HepG2 (cell line): ENCODE data around the gene APRT. TPM values are rescaled to one million over a fixed set of nuclear protein-coding genes. Genes with fewer than 3 reads are reported as not detected.

Experiments used
- ATAC-seq: fragments of 200-7000 bp; cut with Tn5 transposase; 3 replicates; pipeline ENCODE4 v1.9.1; 2020; ENCODE audit warnings: mild to moderate bottlenecking, moderate library complexity
- BruUV-seq: library from RNA; stranded (reverse); fragments of 400-500 nt; replicated peaks from 2 replicates; lab custom pipeline; 2021; lab: Mats Ljungman, UMichigan
- CTCF ChIA-PET: fragments of 300-600 bp; formaldehyde crosslinking; extraction: SDS; loops from one replicate; lab custom pipeline; 2021; ENCODE audit warnings: low total read pairs, inconsistent platforms, low intra/inter-chr PET ratio; lab: Yijun Ruan, JAX
- POLR2A ChIA-PET: fragments of 350-600 bp; sonication (Branson Sonifier 250); formaldehyde crosslinking; loops from one replicate; lab custom pipeline; 2020; ENCODE audit warnings: antibody characterized with exemption, inconsistent platforms; lab: Yijun Ruan, JAX
- DNase-seq: peaks from one replicate; pipeline ENCODE4 v3.0.0-alpha.2; 2015; ENCODE audit warnings: low spot score
- FAIRE-seq: peaks from 3 replicates; lab custom pipeline; 2011; peaks lifted over from hg19 to GRCh38; lab: Jason Lieb, UNC
- H2AFZ ChIP-seq: one replicate; pipeline ENCODE4 v1.6.1; 2011; ENCODE audit warnings: low read length, inconsistent platforms
- H3K27ac ChIP-seq: fragments of 300-600 bp; 3 replicates; pipeline ENCODE4 v1.8.0; 2011; ENCODE audit warnings: mixed run types, mild to moderate bottlenecking, mixed read lengths, low read length, inconsistent platforms; ENCODE audit not compliant: insufficient read depth; ENCODE audit errors: extremely low read length
- H3K27me3 ChIP-seq, 2 experiments: fragments of 200-600 bp in 1 of 2; 2 replicates in 1 of 2; 3 replicates in 1 of 2; pipeline versions ENCODE4 v1.6.0 to v1.8.0; 2011; ENCODE audit warnings: low read length in 2 of 2, mild to moderate bottlenecking in 2 of 2, moderate library complexity in 2 of 2, inconsistent platforms in 1 of 2; ENCODE audit not compliant: insufficient read depth in 2 of 2, control insufficient read depth in 1 of 2
- H3K36me3 ChIP-seq, 2 experiments: fragments of 200-600 bp in 1 of 2; replicated peaks in 1 of 2; 2 replicates in 1 of 2; 3 replicates in 1 of 2; pipeline versions ENCODE4 v1.5.1 to v1.8.0; 2011; ENCODE audit warnings: low read length in 2 of 2, inconsistent platforms in 1 of 2; ENCODE audit not compliant: insufficient read depth in 2 of 2, control insufficient read depth in 1 of 2
- H3K4me1 ChIP-seq: 2 replicates; pipeline ENCODE4 v1.5.1; 2012; ENCODE audit warnings: low read length, inconsistent platforms; ENCODE audit not compliant: insufficient read depth
- H3K4me2 ChIP-seq: 2 replicates; pipeline ENCODE4 v1.6.0; 2011; ENCODE audit warnings: low read depth, low read length, inconsistent platforms
- H3K4me3 ChIP-seq, 3 experiments: fragments of 200-600 bp in 1 of 3; sonication (generic), shearing (Covaris generic) in 1 of 3; replicated peaks in 1 of 3; 2 replicates each; pipeline ENCODE4 v1.5.1; 2011 to 2016; ENCODE audit warnings: low read length in 3 of 3, inconsistent platforms in 2 of 3, low read depth in 2 of 3, mild to moderate bottlenecking in 2 of 3, control low read depth in 1 of 3, mixed read lengths in 1 of 3; ENCODE audit not compliant: insufficient read depth in 1 of 3
- H3K79me2 ChIP-seq: one replicate; pipeline ENCODE4 v1.6.1; 2011; ENCODE audit warnings: low read length, inconsistent platforms; ENCODE audit not compliant: insufficient read depth
- H3K9ac ChIP-seq: 2 replicates; pipeline ENCODE4 v1.6.0; 2011; ENCODE audit warnings: mild to moderate bottlenecking, low read depth, low read length, inconsistent platforms; ENCODE audit not compliant: insufficient read depth
- H3K9me3 ChIP-seq: 2 replicates; pipeline ENCODE4 v1.5.1; 2012; ENCODE audit warnings: mild to moderate bottlenecking, low read length
- H4K20me1 ChIP-seq: 2 replicates; pipeline ENCODE4 v1.6.0; 2011; ENCODE audit warnings: inconsistent platforms, mild to moderate bottlenecking, low read length, moderate library complexity; ENCODE audit not compliant: insufficient read depth
- AGO1 ChIP-seq: fragments of 200-400 bp; formaldehyde crosslinking; IDR thresholded peaks from 2 replicates; pipeline ENCODE4 v1.6.1; 2017; ENCODE audit warnings: mild to moderate bottlenecking, low read depth, low read length, moderate library complexity; ENCODE audit not compliant: poor library complexity, severe bottlenecking
- AGO2 ChIP-seq: fragments of 200-400 bp; formaldehyde crosslinking; optimal IDR thresholded peaks from 2 replicates; pipeline ENCODE3; 2017; ENCODE audit warnings: mild to moderate bottlenecking, low read depth, low read length, moderate library complexity
- CREB1 ChIP-seq, 2 experiments: fragments of 450-650 bp in 1 of 2; IDR thresholded peaks; 2 replicates each; pipeline ENCODE4 v1.6.1; 2016 to 2017; ENCODE audit warnings: control low read depth in 1 of 2, mild to moderate bottlenecking in 1 of 2, missing compliant biosample characterization in 1 of 2, missing genetic modification characterization in 1 of 2
- FOSL2 ChIP-seq: sonication (generic); formaldehyde crosslinking; IDR thresholded peaks from 2 replicates; pipeline ENCODE4 v1.4.0; 2020; ENCODE audit warnings: missing genetic modification reagents
- FOXK1 ChIP-seq: sonication (generic); formaldehyde crosslinking; IDR thresholded peaks from 2 replicates; pipeline ENCODE4 v1.4.0; 2020; ENCODE audit warnings: low read depth, missing genetic modification reagents, borderline replicate concordance
- HNRNPLL ChIP-seq: fragments of 200-400 bp; formaldehyde crosslinking; IDR thresholded peaks from 2 replicates; pipeline ENCODE4 v1.6.1; 2017; ENCODE audit warnings: mild to moderate bottlenecking, low read depth, low read length; ENCODE audit not compliant: poor library complexity, severe bottlenecking
- RAD21 ChIP-seq: fragments of 450-650 bp; formaldehyde crosslinking; IDR thresholded peaks from 2 replicates; pipeline ENCODE4 v1.5.0; 2020; ENCODE audit warnings: mild to moderate bottlenecking
- STAG1 ChIP-seq: sonication (generic); formaldehyde crosslinking; IDR thresholded peaks from 2 replicates; pipeline ENCODE4 v1.4.0; 2020; ENCODE audit warnings: missing genetic modification reagents
- XBP1 ChIP-seq: sonication (generic); formaldehyde crosslinking; IDR thresholded peaks from 2 replicates; pipeline ENCODE4 v1.5.0; 2020; ENCODE audit warnings: missing genetic modification reagents
- ZNF136 ChIP-seq: sonication (generic); formaldehyde crosslinking; IDR thresholded peaks from 2 replicates; pipeline ENCODE4 v1.8.1; 2022; ENCODE audit warnings: low read depth, mild to moderate bottlenecking, moderate library complexity, missing genetic modification reagents
- ZNF263 ChIP-seq: sonication (generic); formaldehyde crosslinking; IDR thresholded peaks from 2 replicates; pipeline ENCODE4 v1.4.0; 2020; ENCODE audit warnings: missing genetic modification reagents
- ZNF660 ChIP-seq: sonication (generic); formaldehyde crosslinking; IDR thresholded peaks from 2 replicates; pipeline ENCODE4 v1.5.1; 2020; ENCODE audit warnings: mild to moderate bottlenecking, low read depth, missing genetic modification reagents, borderline replicate concordance
- ZNF891 ChIP-seq: sonication (generic); formaldehyde crosslinking; IDR thresholded peaks from 2 replicates; pipeline ENCODE4 v1.5.0; 2020; ENCODE audit warnings: mild to moderate bottlenecking, missing genetic modification reagents
- WGBS: methylation state at CpG from one replicate; pipeline ENCODE4 v1.1.6; 2017; ENCODE audit warnings: low lambda C conversion rate; 5-methylcytosine and 5-hydroxymethylcytosine counted together
- in situ Hi-C: cut with HindIII; loops from 2 replicates; pipeline ENCODE4 v1.10.0; 2017; ENCODE audit warnings: low pct_unique_long_range_greater_than_20kb; ENCODE audit not compliant: extremely low pct_ligation_motif_present
- intact Hi-C: fragments of 100-400 bp; cut with micrococcal nuclease; formaldehyde crosslinking; loops from one replicate; pipeline ENCODE4 v1.10.0; 2022; ENCODE audit not compliant: unreplicated experiment
- polyA plus RNA-seq, 8 experiments: library from polyadenylated mRNA; depleted of rRNA in 3 of 8; stranded (reverse) in 7 of 8; unstranded in 1 of 8; fragments of >200 nt; fragmentation: Illumina TruSeq in 4 of 8; extraction: Trizol in 4 of 8; gene quantifications; 2 replicates each; pipeline versions ENCODE4 v1.2.1 to v1.2.3, GENCODE V29; 2011 to 2016; ENCODE audit warnings: low read depth in 4 of 8, missing spikeins in 1 of 8, mixed read lengths in 1 of 8; ENCODE audit not compliant: insufficient read depth in 1 of 8
- total RNA-seq, 5 experiments: library from RNA; depleted of rRNA; stranded (reverse); fragments of >200 nt; fragmentation: Illumina TruSeq; extraction: Trizol; gene quantifications; 2 replicates each; pipeline ENCODE4 v1.2.3, GENCODE V29; 2016; ENCODE audit warnings: low read depth in 1 of 5

APRT gene
- total and polyA plus RNA-seq, 2 of the 13 experiments (the other 11 are each of a cell fraction or from before 2014, with no cell fraction given), result 155 to 242 TPM

- H3K79me2 ChIP-seq, result no peaks in the 10 kb centered on the region
- in situ Hi-C loops (no loop called here), intact Hi-C loops (no loop called here)
- no peak for ATAC-seq
- no peaks in the 10 kb centered on the region for H3K27me3 ChIP-seq
- BruUV-seq, result no TSS peak
- TF ChIP-seq ZNF891 (CRISPR knock-in tag) (no peak), ZNF660 (CRISPR knock-in tag) (no peak)
- DNase-seq, result no peak
- H3K9me3 ChIP-seq, result no peaks in the 10 kb centered on the region
- 0 out of 2 replicates have a peak, but pooled peaks cover 7% of the 10 kb centered on the region for H3K4me1 ChIP-seq
- H3K4me2 ChIP-seq, result no peak overlapping the region
- no peaks in the 10 kb centered on the region for H3K36me3 ChIP-seq
- no peak overlapping the region for H3K4me3 ChIP-seq
- no peak overlapping the region for H3K9ac ChIP-seq
- no peaks in the 10 kb centered on the region for H4K20me1 ChIP-seq
- CTCF ChIA-PET, result no interaction called here
- H3K27ac ChIP-seq, result no peak overlapping the region
- WGBS, result 85% methylated on average over 13 of the region's 13 CpGs
- no peak overlapping the region for H2AFZ ChIP-seq
- no peak for FAIRE-seq
- POLR2A ChIA-PET, result no interaction called here
Observed at GRCh38 chr16:88833086-88833485, 21.4 kb upstream of the APRT start.

DNA sequence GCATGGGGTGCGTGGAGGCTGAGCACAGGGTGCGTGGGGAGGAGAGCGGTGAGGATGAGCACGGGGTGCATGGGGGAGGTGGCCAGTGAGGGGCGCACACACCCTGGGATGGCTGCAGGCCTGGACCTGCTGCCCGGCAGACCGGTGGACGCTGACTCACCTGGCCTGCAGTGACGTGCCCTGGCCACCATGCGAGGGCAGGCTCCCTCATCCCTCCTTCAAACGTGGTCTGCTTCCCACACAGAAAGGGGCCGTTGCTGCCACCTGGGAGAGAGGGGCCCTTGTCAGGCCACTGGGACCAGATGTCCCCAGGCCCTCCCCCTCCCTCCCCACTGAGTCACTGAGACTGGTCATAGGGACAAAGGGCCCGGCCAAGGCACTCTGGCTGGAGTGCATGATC is 20.1 kb upstream of the APRT start:
- H4K20me1 ChIP-seq, result no peaks in the 10 kb centered on the region
- POLR2A ChIA-PET, result no interaction called here
- CTCF ChIA-PET, result no interaction called here
- ATAC-seq, result peak; percentile 79
- FAIRE-seq, result no peak
- in situ Hi-C loops (no loop called here), intact Hi-C loops (no loop called here)
- H3K4me2 ChIP-seq, result no peak overlapping the region
- peak; percentile 23 for DNase-seq
- 0 out of 2 replicates have a peak, but pooled peaks cover 7% of the 10 kb centered on the region for H3K4me1 ChIP-seq
- H3K9me3 ChIP-seq, result no peaks in the 10 kb centered on the region
- no peaks in the 10 kb centered on the region for H3K27me3 ChIP-seq
- no peak overlapping the region for H3K27ac ChIP-seq
- TF ChIP-seq AGO1 (peak; percentile 45), RAD21 (CRISPR knock-in tag) (peak; percentile 17; the same call in 1 of the 2 replicates), AGO2 (peak; percentile 48), ZNF136 (CRISPR knock-in tag) (no peak), FOSL2 (CRISPR knock-in tag) (peak; percentile 50), XBP1 (CRISPR knock-in tag) (no peak), ZNF263 (CRISPR knock-in tag) (peak; percentile 71), CREB1 (IDR thresholded peaks at IDR 0.05) (0 out of 2 replicates have a peak, but pooled peaks have one; percentile 12), CREB1 (CRISPR knock-in tag; IDR thresholded peaks at IDR 0.05) (no peak), HNRNPLL (no peak), FOXK1 (CRISPR knock-in tag) (no peak), STAG1 (CRISPR knock-in tag) (peak; percentile 28; the same call in 1 of the 2 replicates)
- no peaks in the 10 kb centered on the region for H3K79me2 ChIP-seq
- BruUV-seq, result no TSS peak
- no peak overlapping the region for H3K9ac ChIP-seq
- H3K36me3 ChIP-seq, result no peaks in the 10 kb centered on the region
- WGBS, result 72% methylated on average over 9 of the region's 13 CpGs
- no peak overlapping the region for H3K4me3 ChIP-seq
- H2AFZ ChIP-seq, result no peak overlapping the region
